CD14-positive monocyte (primary cell): Measurements from ENCODE around the gene CAMSAP2. TPM values are rescaled to one million over a fixed set of nuclear protein-coding genes. Genes with fewer than 3 reads are reported as not detected.

ENCODE experiments used
- DNase-seq, 3 donors: peaks; one replicate each; pipeline ENCODE4 v3.0.0-alpha.2; 2011 to 2022
- H2AFZ ChIP-seq: 2 replicates; pipeline ENCODE4 v1.6.0; 2012; ENCODE audit warnings: mild to moderate bottlenecking, low read depth, low read length, inconsistent platforms; ENCODE audit not compliant: insufficient read depth, poor library complexity, severe bottlenecking
- H3K27ac ChIP-seq, 2 donors: 1 replicate in 1 of 2; 2 replicates in 1 of 2; pipeline ENCODE4 v1.5.1; 2012 to 2013; ENCODE audit warnings: low read length in 2 of 2, control low read depth in 1 of 2, inconsistent platforms in 1 of 2, low read depth in 1 of 2, mild to moderate bottlenecking in 1 of 2
- H3K27me3 ChIP-seq, 2 donors: one replicate each; pipeline versions ENCODE4 v1.6.0 to v1.6.1; 2011 to 2013; ENCODE audit warnings: low read length in 2 of 2; ENCODE audit not compliant: control insufficient read depth in 2 of 2, insufficient read depth in 2 of 2
- H3K36me3 ChIP-seq, 2 donors: replicated peaks in 1 of 2; 1 replicate in 1 of 2; 2 replicates in 1 of 2; pipeline versions ENCODE4 v1.5.1 to v1.6.1; 2012 to 2013; ENCODE audit warnings: low read length in 2 of 2, control low read depth in 1 of 2, inconsistent platforms in 1 of 2, mild to moderate bottlenecking in 1 of 2; ENCODE audit not compliant: insufficient read depth in 2 of 2, control insufficient read depth in 1 of 2
- H3K4me1 ChIP-seq, 2 donors: 1 replicate in 1 of 2; 2 replicates in 1 of 2; pipeline versions ENCODE4 v1.5.1 to v1.6.1; 2012 to 2013; ENCODE audit warnings: low read length in 2 of 2, control low read depth in 1 of 2, inconsistent platforms in 1 of 2, mild to moderate bottlenecking in 1 of 2, moderate library complexity in 1 of 2; ENCODE audit not compliant: insufficient read depth in 2 of 2, control insufficient read depth in 1 of 2
- H3K4me2 ChIP-seq: replicated peaks from 2 replicates; pipeline ENCODE3; 2012; ENCODE audit warnings: low read length, moderate library complexity, mild to moderate bottlenecking; ENCODE audit not compliant: poor library complexity, severe bottlenecking; ENCODE audit errors: extremely low read depth
- H3K4me3 ChIP-seq, 3 experiments: fragments of 200-600 bp in 1 of 3; sonication (generic) in 1 of 3; replicated peaks in 1 of 3; 1 replicate in 2 of 3; 2 replicates in 1 of 3; pipeline ENCODE4 v1.5.1; 2011 to 2013; ENCODE audit warnings: low read length in 3 of 3, mild to moderate bottlenecking in 3 of 3, control low read depth in 2 of 3, low read depth in 2 of 3, inconsistent platforms in 1 of 3, moderate library complexity in 1 of 3
- H3K79me2 ChIP-seq: 2 replicates; pipeline ENCODE4 v1.6.0; 2012; ENCODE audit warnings: mild to moderate bottlenecking, control low read depth, inconsistent platforms, low read length, moderate library complexity; ENCODE audit not compliant: insufficient read depth
- H3K9ac ChIP-seq: 2 replicates; pipeline ENCODE4 v1.6.0; 2017; ENCODE audit warnings: low read length, mild to moderate bottlenecking; ENCODE audit not compliant: insufficient read depth, poor library complexity, severe bottlenecking
- H3K9me3 ChIP-seq, 2 donors: replicated peaks in 1 of 2; 1 replicate in 1 of 2; 2 replicates in 1 of 2; pipeline versions ENCODE4 v1.5.1 to v1.6.1; 2012 to 2013; ENCODE audit warnings: low read length in 2 of 2, control low read depth in 1 of 2; ENCODE audit not compliant: control insufficient read depth in 1 of 2, insufficient read depth in 1 of 2
- H4K20me1 ChIP-seq: 2 replicates; pipeline ENCODE4 v1.6.0; 2012; ENCODE audit warnings: mild to moderate bottlenecking, low read length, control low read depth, moderate library complexity; ENCODE audit not compliant: insufficient read depth
- H3K27ac Mint-ChIP-seq, 7 donors: one replicate each; pipeline ENCODE4 v1.8.0; 2020; ENCODE audit warnings: mild to moderate bottlenecking in 7 of 7, mixed read lengths in 7 of 7, moderate library complexity in 6 of 7, inconsistent platforms in 2 of 7
- H3K27me3 Mint-ChIP-seq, 3 donors: one replicate each; pipeline ENCODE4 v1.8.0; 2021 to 2022; ENCODE audit warnings: low read depth in 3 of 3, mild to moderate bottlenecking in 3 of 3, mixed read lengths in 3 of 3, moderate library complexity in 3 of 3, inconsistent platforms in 1 of 3
- H3K36me3 Mint-ChIP-seq, 2 donors: one replicate each; pipeline ENCODE4 v1.8.0; 2020; ENCODE audit warnings: mixed read lengths in 2 of 2, inconsistent platforms in 1 of 2, mild to moderate bottlenecking in 1 of 2
- H3K4me1 Mint-ChIP-seq: one replicate; pipeline ENCODE4 v1.8.0; 2020; ENCODE audit warnings: mild to moderate bottlenecking, mixed read lengths
- H3K4me3 Mint-ChIP-seq, 2 donors: one replicate each; pipeline ENCODE4 v1.8.0; 2020; ENCODE audit warnings: mild to moderate bottlenecking in 2 of 2, mixed read lengths in 2 of 2, moderate library complexity in 1 of 2
- H3K9me3 Mint-ChIP-seq, 7 donors: one replicate each; pipeline ENCODE4 v1.8.0; 2020 to 2022; ENCODE audit warnings: mixed read lengths in 7 of 7, mild to moderate bottlenecking in 6 of 7, moderate library complexity in 6 of 7, inconsistent platforms in 2 of 7
- CTCF ChIP-seq: fragments of 200-600 bp; IDR thresholded peaks from one replicate; pipeline ENCODE4 v1.8.0; 2022; ENCODE audit warnings: antibody characterized with exemption, mild to moderate bottlenecking
- WGBS: methylation state at CpG from one replicate; pipeline ENCODE4 v1.1.5; 2013; ENCODE audit warnings: missing lambda C conversion rate; ENCODE audit not compliant: insufficient coverage; 5-methylcytosine and 5-hydroxymethylcytosine counted together
- intact Hi-C, 2 donors: fragments of 100-400 bp; cut with micrococcal nuclease; formaldehyde crosslinking; loops; one replicate each; pipeline versions ENCODE4 v1.15.0 to v1.15.1; 2023
- polyA plus RNA-seq, 3 donors: library from polyadenylated mRNA; depleted of rRNA in 1 of 3; unstranded in 2 of 3; stranded (reverse) in 1 of 3; fragments of 300-500 nt in 2 of 3; fragments of >200 nt in 1 of 3; fragmentation: Illumina TruSeq in 2 of 3; gene quantifications; 1 replicate in 2 of 3; 2 replicates in 1 of 3; pipeline ENCODE4 v1.2.3, GENCODE V29; 2012 to 2021

Gene CAMSAP2
- polyA plus RNA-seq, 3 donors: 0.89 to 1.3 (median 0.90) TPM

GRCh38 chr1:200889571-200889970 is 150.9 kb downstream of the CAMSAP2 start:
- no peak overlapping the region for H3K9ac ChIP-seq
- 100% methylated on average over 1 of the region's 2 CpGs for WGBS
- H3K27me3 Mint-ChIP-seq: peaks cover 19 to 35% (median 23%) of the 10 kb centered on the region in 3 donors
- no peaks in the 10 kb centered on the region for H3K36me3 ChIP-seq
- peaks cover 2 to 17% of the 10 kb centered on the region in 2 donors for H3K27me3 ChIP-seq
- H3K9me3 ChIP-seq: no peaks in the 10 kb centered on the region
- H3K27ac Mint-ChIP-seq: no peak overlapping the region
- H4K20me1 ChIP-seq: no peaks in the 10 kb centered on the region
- no peak overlapping the region for H3K4me3 ChIP-seq
- H3K27ac ChIP-seq: no peak overlapping the region
- intact Hi-C loops: no loop called here
- DNase-seq: no peak
- H3K36me3 Mint-ChIP-seq: no peaks in the 10 kb centered on the region
- peaks cover 36 to 40% of the 10 kb centered on the region in 2 donors for H3K4me1 ChIP-seq
- H2AFZ ChIP-seq: no peak overlapping the region
- H3K4me1 Mint-ChIP-seq: peaks cover 46% of the 10 kb centered on the region
- H3K79me2 ChIP-seq: no peaks in the 10 kb centered on the region
- no peak overlapping the region for H3K4me3 Mint-ChIP-seq
- H3K9me3 Mint-ChIP-seq: peaks cover 0 to 10% (median 0%) of the 10 kb centered on the region in 7 donors
- no peak overlapping the region for H3K4me2 ChIP-seq
- no peak for TF ChIP-seq CTCF

GRCh38 chr1:200890027-200890426 is 151.3 kb downstream of the CAMSAP2 start:
- 76% methylated on average over 4 of the region's 15 CpGs for WGBS
- H3K36me3 Mint-ChIP-seq: no peaks in the 10 kb centered on the region
- H3K27me3 Mint-ChIP-seq: peaks cover 19 to 38% (median 23%) of the 10 kb centered on the region in 3 donors
- no peak for TF ChIP-seq CTCF
- H3K9me3 Mint-ChIP-seq: peaks cover 0 to 10% (median 0%) of the 10 kb centered on the region in 7 donors
- peaks cover 36 to 40% of the 10 kb centered on the region in 2 donors for H3K4me1 ChIP-seq
- H3K27me3 ChIP-seq: peaks cover 2 to 17% of the 10 kb centered on the region in 2 donors
- peaks cover 46% of the 10 kb centered on the region for H3K4me1 Mint-ChIP-seq
- no peaks in the 10 kb centered on the region for H3K79me2 ChIP-seq
- no peak overlapping the region for H3K4me3 ChIP-seq
- H3K4me3 Mint-ChIP-seq: peak overlapping the region in 1 of 2 donors; percentile 89
- no peak overlapping the region for H3K27ac ChIP-seq
- H3K4me2 ChIP-seq: no peak overlapping the region
- no peak for DNase-seq
- no peaks in the 10 kb centered on the region for H3K36me3 ChIP-seq
- H4K20me1 ChIP-seq: no peaks in the 10 kb centered on the region
- H3K9ac ChIP-seq: no peak overlapping the region
- H2AFZ ChIP-seq: no peak overlapping the region
- intact Hi-C loops: no loop called here
- no peak overlapping the region for H3K27ac Mint-ChIP-seq
- no peaks in the 10 kb centered on the region for H3K9me3 ChIP-seq
